Activated gamma-delta T cell treated with anti-CD3 and anti-CD28 coated beads, Interleukin-2, amount 50 U/mL, for 16 hours (primary cell): ENCODE data around the gene SHTN1.

ENCODE experiments used
- DNase-seq: peaks from one replicate; pipeline ENCODE4 v3.0.0-alpha.2; 2020; ENCODE audit warnings: low read depth

Gene SHTN1

GRCh38 chr10:117005026-117005526 is at the start of gene SHTN1:
TSS of gene SHTN1 (minus strand) at chr10:117005187. CDS start at chr10:117005079, 108 bp downstream.
- no peak for DNase-seq

- DNase-seq, result no peak
Observed at GRCh38 chr10:117053482-117053881, 48.5 kb upstream of the SHTN1 start.

- DNase-seq, result no peak
Observed at GRCh38 chr10:117047947-117048346, 43.0 kb upstream of the SHTN1 start.

GRCh38 chr10:117016266-117016665 is 11.3 kb upstream of the SHTN1 start:
- DNase-seq, result no peak

- no peak for DNase-seq
Observed at GRCh38 chr10:117014835-117015234, 9.8 kb upstream of the SHTN1 start.

- no peak for DNase-seq
Observed at GRCh38 chr10:117007080-117007479, 2.1 kb upstream of the SHTN1 start.

GRCh38 chr10:117005527-117006055 is 604 bp upstream of the SHTN1 start:
- no peak for DNase-seq

- no peak for DNase-seq
Observed at GRCh38 chr10:117004227-117005025, 561 bp downstream of the SHTN1 start.

GRCh38 chr10:117003336-117003735 is 1.7 kb downstream of the SHTN1 start:
- DNase-seq, result no peak

GRCh38 chr10:117002206-117002605 is 2.8 kb downstream of the SHTN1 start:
- no peak for DNase-seq

- DNase-seq, result no peak
Observed at GRCh38 chr10:117001144-117001543, 3.8 kb downstream of the SHTN1 start.

GRCh38 chr10:117000580-117000979 is 4.4 kb downstream of the SHTN1 start:
- no peak for DNase-seq

GRCh38 chr10:116998172-116998571 is 6.8 kb downstream of the SHTN1 start:
- DNase-seq, result no peak

GRCh38 chr10:116997015-116997414 is 8.0 kb downstream of the SHTN1 start:
- DNase-seq, result no peak

GRCh38 chr10:116995648-116996047 is 9.3 kb downstream of the SHTN1 start:
- no peak for DNase-seq

- no peak for DNase-seq
Observed at GRCh38 chr10:116994113-116994890, 10.7 kb downstream of the SHTN1 start.

- no peak for DNase-seq
Observed at GRCh38 chr10:116993610-116994009, 11.4 kb downstream of the SHTN1 start.

GRCh38 chr10:116992183-116992582 is 12.8 kb downstream of the SHTN1 start:
- no peak for DNase-seq

- DNase-seq, result no peak
Observed at GRCh38 chr10:116990276-116990800, 14.6 kb downstream of the SHTN1 start.

- no peak for DNase-seq
Observed at GRCh38 chr10:116989439-116989838, 15.5 kb downstream of the SHTN1 start.

GRCh38 chr10:116988311-116988710 is 16.7 kb downstream of the SHTN1 start:
- no peak for DNase-seq

- DNase-seq, result no peak
Observed at GRCh38 chr10:116985611-116986010, 19.4 kb downstream of the SHTN1 start.
